22Rv1 (cell line): ENCODE measurements around the gene KCNH4.

ENCODE experiments used
- H3K27ac ChIP-seq: fragments of 450-650 bp; 2 replicates; pipeline ENCODE4 v1.5.1; 2017
- CTCF ChIP-seq: fragments of 450-650 bp; IDR thresholded peaks from 2 replicates; pipeline ENCODE4 v1.5.1; 2017; ENCODE audit warnings: mild to moderate bottlenecking
- ZFX ChIP-seq: fragments of 450-650 bp; IDR thresholded peaks from 2 replicates; pipeline ENCODE4 v1.6.1; 2017; ENCODE audit warnings: antibody characterized with exemption, borderline replicate concordance

The KCNH4 gene

GRCh38 chr17:42166196-42166763 lies 14.7 kb downstream of the KCNH4 start:
- H3K27ac ChIP-seq = no peak overlapping the region
- TF ChIP-seq ZFX (no peak), CTCF (no peak)

GRCh38 chr17:42165751-42166150 lies 15.2 kb downstream of the KCNH4 start:
- no peak overlapping the region for H3K27ac ChIP-seq
- TF ChIP-seq ZFX (no peak), CTCF (no peak)

- TF ChIP-seq CTCF = no peak
- no peak for TF ChIP-seq ZFX
- H3K27ac ChIP-seq = no peak overlapping the region
Observed at GRCh38 chr17:42163696-42164407, 17.1 kb downstream of the KCNH4 start.

- no peak for TF ChIP-seq ZFX
- peak; percentile 85 for TF ChIP-seq CTCF
- no peak overlapping the region for H3K27ac ChIP-seq
Observed at GRCh38 chr17:42163113-42163512, 17.8 kb downstream of the KCNH4 start.

- H3K27ac ChIP-seq = no peak overlapping the region
- TF ChIP-seq ZFX = no peak
- no peak for TF ChIP-seq CTCF
Observed at GRCh38 chr17:42160531-42160910, 20.4 kb downstream of the KCNH4 start.

GRCh38 chr17:42159796-42160530 lies 21.0 kb downstream of the KCNH4 start:
- H3K27ac ChIP-seq = no peak overlapping the region
- TF ChIP-seq CTCF = no peak
- no peak for TF ChIP-seq ZFX

GRCh38 chr17:42155614-42156045 lies 25.3 kb downstream of the KCNH4 start:
- H3K27ac ChIP-seq = peak overlapping the region; percentile 69; the same call in 1 of the 2 replicates

More at GRCh38 chr17:42155614-42156045, 25.3 kb downstream of the KCNH4 start:
- TF ChIP-seq ZFX (no peak), CTCF (no peak)
